AG08396 (cell line): ENCODE data around the gene RFC2.
"Not testable (repeated sequence)": the region's sequence is repeated elsewhere in the genome, so short reads cannot be mapped to it uniquely, and the experiment has no call there.

Experiments
- DNase-seq: peaks from one replicate; pipeline ENCODE4 v3.0.0; 2012; ENCODE audit warnings: low spot score, mixed read lengths

RFC2 gene

GRCh38 chr7:74282748-74283459 lies 28.7 kb upstream of the RFC2 start:
- no peak for DNase-seq

DNA sequence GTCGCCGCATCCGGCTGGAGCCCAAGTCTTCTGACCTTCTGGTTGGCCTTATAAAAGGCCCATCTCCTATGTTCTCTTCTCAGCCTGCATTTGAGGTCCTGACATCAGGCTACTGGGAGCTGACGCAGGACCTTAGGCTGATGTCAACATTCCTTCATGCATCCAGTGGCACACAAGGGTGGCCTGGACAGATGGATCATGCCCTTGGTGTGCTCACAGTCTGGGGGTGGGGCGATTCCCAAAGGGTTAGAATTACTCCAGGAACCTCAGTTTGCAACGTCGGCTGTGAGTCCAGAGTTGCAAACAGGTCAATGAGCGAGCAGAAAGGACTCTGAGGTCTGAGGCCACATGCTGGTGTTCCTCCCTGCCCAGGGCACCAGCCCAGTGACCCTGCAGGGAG lies 26.8 kb upstream of the RFC2 start:
- no peak for DNase-seq

- DNase-seq: no peak
Observed at GRCh38 chr7:74277636-74278035, 23.4 kb upstream of the RFC2 start.

- DNase-seq: no peak
Observed at GRCh38 chr7:74275401-74275881, 21.2 kb upstream of the RFC2 start.

DNA sequence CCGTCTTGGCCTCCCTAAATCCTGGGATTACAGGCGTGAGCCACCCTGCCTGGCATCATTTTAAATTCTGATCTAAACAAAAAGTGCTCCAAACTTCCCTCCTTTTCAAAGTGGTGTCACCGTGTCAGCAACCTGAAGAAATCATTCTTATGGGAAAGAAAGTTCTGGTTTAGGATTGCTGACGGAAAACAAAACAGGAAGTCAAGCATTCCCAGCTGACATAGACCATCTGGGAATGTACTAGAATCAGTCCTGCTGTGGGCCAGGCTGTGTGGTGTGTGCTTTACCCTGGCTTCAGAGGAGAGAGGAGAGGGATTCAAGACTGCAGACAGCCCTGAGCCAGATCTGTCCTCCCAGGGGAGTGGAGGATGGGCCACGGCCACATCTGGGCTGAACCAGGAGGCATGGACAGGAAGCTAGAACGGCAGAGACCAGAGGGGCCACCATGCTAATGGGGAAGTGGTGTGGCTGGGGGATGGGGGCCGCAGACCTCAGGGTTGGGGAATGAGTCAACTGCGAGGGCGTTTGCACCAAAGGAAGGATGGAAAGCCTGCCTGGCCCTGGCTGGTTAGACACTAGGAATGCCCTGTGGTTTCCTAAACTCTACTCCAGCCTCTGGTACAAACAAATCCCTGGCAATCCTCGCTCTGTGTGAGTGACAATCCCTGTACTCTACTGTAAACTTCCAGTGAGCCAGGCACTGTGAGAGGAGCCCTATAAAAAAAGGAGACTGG lies 18.3 kb upstream of the RFC2 start:
- peak; percentile 89 for DNase-seq

- no peak for DNase-seq
Observed at GRCh38 chr7:74271742-74272141, 17.5 kb upstream of the RFC2 start.

- peak; percentile 57 for DNase-seq
Observed at GRCh38 chr7:74269757-74270277, 15.6 kb upstream of the RFC2 start.

GRCh38 chr7:74267756-74268565 lies 13.8 kb upstream of the RFC2 start:
- no peak for DNase-seq

- DNase-seq: no peak
Observed at GRCh38 chr7:74266191-74266963, 12.2 kb upstream of the RFC2 start.

DNA sequence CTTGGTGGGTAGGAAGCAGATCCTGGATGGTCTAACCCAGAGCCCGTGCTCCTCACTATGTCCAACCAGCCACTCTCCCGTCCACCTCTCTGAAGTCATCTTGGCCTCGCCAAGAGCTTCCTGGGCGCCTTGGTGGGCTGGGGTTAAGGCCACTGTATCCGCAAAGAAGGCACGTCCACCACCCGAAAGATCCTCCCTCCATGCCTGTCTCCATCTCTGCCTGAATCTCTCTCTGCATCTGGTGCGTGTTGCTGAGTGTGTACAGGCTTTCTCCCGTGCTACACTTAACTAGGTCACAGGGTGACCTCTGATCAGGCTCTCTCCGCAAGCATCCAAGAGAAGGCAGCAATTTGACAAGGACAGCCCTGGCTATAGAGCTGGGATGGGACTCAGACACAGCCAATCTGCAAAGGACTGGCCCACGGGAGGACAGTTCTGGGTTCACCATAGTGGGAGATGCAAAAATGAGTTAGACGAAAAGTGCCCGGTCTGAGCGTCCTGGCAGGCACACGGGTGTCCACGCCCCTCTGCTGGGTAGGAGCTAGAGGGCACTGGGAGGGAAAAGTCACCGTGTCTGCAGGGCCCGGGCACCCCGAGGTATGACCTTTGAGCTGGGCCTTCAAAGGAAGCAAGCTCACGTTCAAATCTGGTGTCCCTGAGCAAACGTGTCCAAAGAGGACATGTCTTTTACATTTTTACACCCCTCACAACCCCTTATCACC lies 9.4 kb upstream of the RFC2 start:
- no peak for DNase-seq

- DNase-seq: no peak
Observed at GRCh38 chr7:74262639-74263398, 8.6 kb upstream of the RFC2 start.

- DNase-seq: no peak
Observed at GRCh38 chr7:74258639-74259038, 4.4 kb upstream of the RFC2 start.

DNA sequence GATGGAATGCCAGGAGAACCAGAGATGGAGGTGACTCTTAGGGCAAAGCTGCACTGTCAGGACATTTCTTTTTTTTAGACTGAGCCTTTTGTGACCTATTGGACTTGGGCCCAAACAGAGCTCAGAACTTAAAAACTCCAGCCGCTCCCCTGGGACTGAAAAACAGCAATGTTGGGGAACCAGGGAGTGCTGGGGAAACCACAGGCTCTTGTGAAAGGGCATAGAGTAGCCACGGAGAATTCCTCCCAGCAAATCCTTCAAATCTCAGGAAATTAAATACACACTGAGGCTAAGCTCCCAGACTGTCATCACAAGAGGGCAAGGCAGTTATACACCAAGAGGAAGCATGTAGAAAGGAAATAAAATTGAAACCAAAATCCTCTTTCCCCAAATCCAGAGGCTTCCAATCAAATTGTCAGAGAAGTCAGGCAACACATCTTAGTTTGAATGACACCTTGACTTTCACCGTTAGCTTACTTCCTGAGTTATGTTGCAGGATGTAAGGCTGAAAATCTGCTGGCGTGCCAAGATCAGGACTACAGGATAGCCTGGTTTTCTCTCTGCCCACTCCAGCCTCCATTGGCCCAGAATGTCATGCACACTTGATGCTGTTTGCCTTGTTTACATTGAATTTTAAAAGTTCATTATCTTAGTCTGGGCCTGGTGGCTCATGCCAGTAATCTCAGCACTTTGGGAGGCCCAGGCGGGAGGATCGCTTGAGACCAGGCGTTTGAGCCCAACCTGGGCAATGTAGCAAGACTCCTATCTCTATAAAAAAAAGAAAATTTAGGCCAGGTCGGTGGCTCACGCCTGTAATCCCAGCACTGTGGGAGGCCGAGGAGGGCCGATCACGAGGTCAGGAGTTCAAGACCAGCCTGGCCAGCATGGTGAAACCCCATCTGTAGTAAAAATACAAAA lies 2.6 kb upstream of the RFC2 start:
- DNase-seq: no peak

DNA sequence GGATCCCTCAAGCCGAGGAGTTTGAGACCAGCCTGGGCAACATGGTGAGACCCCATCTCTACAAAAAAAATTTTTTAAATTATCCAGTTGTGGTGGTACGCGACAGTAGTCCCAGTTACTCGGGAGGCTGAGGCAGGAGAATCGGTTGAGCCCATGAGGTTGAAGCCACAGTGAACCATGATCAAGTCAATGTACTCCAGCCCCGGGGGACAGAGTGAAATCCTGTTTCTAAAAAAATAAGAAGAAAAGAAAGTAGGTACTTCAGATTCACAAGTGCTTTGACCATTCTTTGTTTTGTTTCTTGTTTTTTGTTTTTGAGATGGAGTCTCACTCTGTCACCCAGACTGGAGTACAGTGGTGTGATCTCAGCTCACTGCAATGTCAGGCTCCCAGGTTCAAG lies 1.3 kb upstream of the RFC2 start:
- DNase-seq: not testable (repeated sequence)

GRCh38 chr7:74254858-74255379 lies 720 bp upstream of the RFC2 start:
- no peak for DNase-seq

GRCh38 chr7:74253835-74254128 lies 417 bp downstream of the RFC2 start:
- DNase-seq: no peak

DNA sequence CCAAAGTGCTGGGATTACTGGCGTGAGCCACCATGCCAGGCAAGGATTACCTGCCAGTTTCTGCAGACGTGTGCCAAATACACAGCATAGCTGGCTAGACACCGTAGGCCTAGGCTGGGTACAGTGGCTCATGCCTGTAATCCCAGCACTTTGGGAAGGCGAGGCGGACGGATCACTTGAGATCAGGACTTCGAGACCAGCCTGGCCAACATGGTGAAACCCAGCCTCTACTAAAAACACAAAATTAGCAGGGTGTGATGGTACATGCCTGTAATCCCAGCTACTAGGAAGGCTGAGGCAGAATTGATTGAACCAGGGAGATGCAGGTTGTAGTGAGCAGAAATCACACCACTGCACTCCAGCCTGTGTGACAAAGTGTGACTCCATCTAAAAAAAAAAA lies 868 bp downstream of the RFC2 start:
- DNase-seq: no peak

- DNase-seq: no peak
Observed at GRCh38 chr7:74252893-74253292, 1.3 kb downstream of the RFC2 start.

DNA sequence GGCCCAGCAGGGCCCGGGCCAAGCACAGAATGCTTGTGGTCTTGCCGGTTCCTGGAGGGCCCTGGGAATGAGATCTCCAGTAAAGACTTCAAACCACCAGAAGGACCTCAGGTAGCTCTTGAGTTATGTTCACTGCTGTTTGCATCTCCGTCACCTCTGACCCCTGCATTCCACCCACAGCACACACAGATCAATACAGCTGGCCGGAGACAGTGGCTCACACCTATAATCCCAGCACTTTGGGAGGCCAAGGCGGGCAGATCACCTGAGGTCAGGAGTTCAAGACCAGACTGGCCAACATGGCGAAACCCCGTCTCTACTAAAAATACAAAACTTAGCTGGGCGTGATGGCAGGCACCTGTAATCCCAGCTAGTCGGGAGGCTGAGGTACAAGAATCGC lies 5.1 kb downstream of the RFC2 start:
- not testable (repeated sequence) for DNase-seq
